Esophagus muscularis mucosa (tissue), 3 donors: ENCODE data around the gene SIK3.

ENCODE experiments used
- CTCF ChIP-seq, 3 experiments: fragments of 200-600 bp in 2 of 3; fragments of 450-650 bp in 1 of 3; sonication (generic) in 2 of 3; IDR thresholded peaks; one replicate each; pipeline ENCODE4 v1.5.1; 2017 to 2019; ENCODE audit warnings: antibody characterized with exemption in 3 of 3, mild to moderate bottlenecking in 2 of 3, moderate library complexity in 1 of 3
- POLR2A ChIP-seq: fragments of 450-650 bp; IDR thresholded peaks from one replicate; pipeline ENCODE4 v1.6.1; 2017; ENCODE audit warnings: antibody characterized with exemption, moderate library complexity, mild to moderate bottlenecking, low read depth

GRCh38 chr11:116909245-116909644, 189.0 kb downstream of the SIK3 start:
- no peak for TF ChIP-seq CTCF (IDR thresholded peaks at IDR 0.05)
- TF ChIP-seq POLR2A = no peak
